Measurements from ENCODE around the gene L3MBTL4.

DNA sequence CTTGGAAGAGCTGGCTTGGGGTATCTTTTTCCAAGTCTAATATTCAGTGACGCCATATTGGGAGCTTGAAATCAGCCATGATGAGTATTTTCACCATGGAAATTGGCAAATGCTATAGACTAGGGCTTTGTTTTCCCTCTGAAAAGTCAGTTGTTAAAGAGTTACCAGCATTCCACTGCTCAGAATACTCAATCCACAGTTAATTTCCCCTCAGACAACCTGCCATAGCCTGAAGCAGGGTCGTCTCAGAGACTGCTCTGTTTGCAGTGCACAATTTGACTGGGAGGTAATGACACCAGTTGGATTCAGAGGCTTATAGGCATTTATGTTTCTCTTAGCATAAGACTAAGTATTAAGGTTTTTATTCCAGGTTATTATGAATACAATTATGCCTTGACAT is 483.9 kb downstream of the L3MBTL4 start:
- TF ChIP-seq CTCF (IDR thresholded peaks at IDR 0.05) = no peak
- no peak for TF ChIP-seq EP300 (IDR thresholded peaks at IDR 0.05)
